ENCODE data around the gene BMP6.

- TF ChIP-seq EP300 (conservative IDR thresholded peaks at IDR 0.05; ENCODE audit: poor library complexity, severe bottlenecking) (no peak), CTCF (IDR thresholded peaks at IDR 0.05; ENCODE audit: poor library complexity, severe bottlenecking) (no peak), MXI1 (conservative IDR thresholded peaks at IDR 0.05; ENCODE audit: poor library complexity, severe bottlenecking) (no peak), POLR2AphosphoS5 (IDR thresholded peaks at IDR 0.05) (no peak), SMC3 (conservative IDR thresholded peaks at IDR 0.05; ENCODE audit: poor library complexity) (no peak)
Measured at GRCh38 chr6:7866526-7866925, 140.6 kb downstream of the BMP6 start.

Measured in neural cell (in vitro differentiated cells).